Liver (tissue), 9 donors: ENCODE data around the gene RASA3. TPM values are rescaled to one million over a fixed set of nuclear protein-coding genes. Genes with fewer than 3 reads are reported as not detected.

Source experiments
- DNase-seq: peaks from one replicate; pipeline ENCODE4 v3.0.0-alpha.2; 2017; ENCODE audit warnings: low spot score
- H3K27ac ChIP-seq, 2 donors: one replicate each; pipeline ENCODE4 v1.7.0; 2013; ENCODE audit warnings: inconsistent platforms in 2 of 2, low read length in 2 of 2, control low read depth in 1 of 2, low read depth in 1 of 2, mild to moderate bottlenecking in 1 of 2
- H3K27me3 ChIP-seq, 4 donors: one replicate each; pipeline versions ENCODE4 v1.6.1 to v1.7.0; 2013; ENCODE audit warnings: low read length in 3 of 4, inconsistent platforms in 1 of 4, mild to moderate bottlenecking in 1 of 4, moderate library complexity in 1 of 4; ENCODE audit not compliant: control insufficient read depth in 4 of 4, insufficient read depth in 4 of 4
- H3K36me3 ChIP-seq, 4 donors: one replicate each; pipeline versions ENCODE4 v1.6.1 to v1.7.0; 2013; ENCODE audit warnings: low read length in 3 of 4, mild to moderate bottlenecking in 3 of 4, low read depth in 1 of 4, moderate library complexity in 1 of 4; ENCODE audit not compliant: control insufficient read depth in 4 of 4, insufficient read depth in 3 of 4
- H3K4me1 ChIP-seq, 4 donors: one replicate each; pipeline versions ENCODE4 v1.6.1 to v1.7.0; 2013; ENCODE audit warnings: low read length in 3 of 4, mild to moderate bottlenecking in 3 of 4, moderate library complexity in 1 of 4; ENCODE audit not compliant: control insufficient read depth in 4 of 4, insufficient read depth in 4 of 4
- H3K4me3 ChIP-seq, 3 donors: one replicate each; pipeline versions ENCODE4 v1.6.1 to v1.7.0; 2013; ENCODE audit warnings: low read length in 3 of 3, control low read depth in 1 of 3, low read depth in 1 of 3, mild to moderate bottlenecking in 1 of 3
- H3K9ac ChIP-seq, 2 donors: one replicate each; pipeline ENCODE4 v1.7.0; 2013; ENCODE audit warnings: low read length in 2 of 2, mild to moderate bottlenecking in 2 of 2, moderate library complexity in 2 of 2, control low read depth in 1 of 2, low read depth in 1 of 2
- H3K9me3 ChIP-seq, 4 donors: one replicate each; pipeline versions ENCODE4 v1.6.1 to v1.7.0; 2013; ENCODE audit warnings: low read length in 3 of 4; ENCODE audit not compliant: control insufficient read depth in 4 of 4
- ATF3 ChIP-seq: IDR thresholded peaks from 2 replicates; pipeline ENCODE4 v1.6.1; 2016; ENCODE audit warnings: antibody characterized with exemption
- EGR1 ChIP-seq, 2 donors: IDR thresholded peaks; 2 replicates each; pipeline ENCODE4 v1.6.1; 2016 to 2018; ENCODE audit warnings: antibody characterized with exemption in 2 of 2, low read depth in 2 of 2
- FOXA2 ChIP-seq: IDR thresholded peaks from 2 replicates; pipeline ENCODE4 v1.6.1; 2016; ENCODE audit warnings: antibody characterized with exemption
- JUND ChIP-seq, 2 donors: IDR thresholded peaks; 2 replicates each; pipeline ENCODE4 v1.6.1; 2016; ENCODE audit warnings: antibody characterized with exemption in 2 of 2
- MAX ChIP-seq: IDR thresholded peaks from 2 replicates; pipeline ENCODE4 v1.6.1; 2016; ENCODE audit warnings: antibody characterized with exemption
- REST ChIP-seq: IDR thresholded peaks from 2 replicates; pipeline ENCODE4 v1.6.1; 2016; ENCODE audit warnings: antibody characterized with exemption, mild to moderate bottlenecking
- RXRA ChIP-seq, 2 donors: IDR thresholded peaks; 2 replicates each; pipeline ENCODE4 v1.6.1; 2017 to 2018; ENCODE audit warnings: antibody characterized with exemption in 2 of 2, mild to moderate bottlenecking in 1 of 2
- SP1 ChIP-seq: IDR thresholded peaks from 2 replicates; pipeline ENCODE4 v1.6.1; 2018; ENCODE audit warnings: antibody characterized with exemption, mild to moderate bottlenecking
- YY1 ChIP-seq: IDR thresholded peaks from 2 replicates; pipeline ENCODE4 v1.6.1; 2016; ENCODE audit warnings: antibody characterized with exemption, mild to moderate bottlenecking
- WGBS: extraction: QIAGEN DNeasy Blood & Tissue Kit; methylation state at CpG from one replicate; pipeline ENCODE4 v1.1.7; 2013; 5-methylcytosine and 5-hydroxymethylcytosine counted together
- polyA plus RNA-seq, 2 donors: library from polyadenylated mRNA; stranded (reverse) in 1 of 2; unstranded in 1 of 2; fragments of 200-250 nt in 1 of 2; fragments of >200 nt in 1 of 2; fragmentation: Nextera tagmentation in 1 of 2; extraction: Ambion mirVana in 1 of 2; gene quantifications; one replicate each; pipeline versions ENCODE4 v1.2.1 to v1.2.3, GENCODE V29; 2013 to 2015
- total RNA-seq, 2 donors: library from RNA; depleted of rRNA; stranded (reverse); fragments of >200 nt; gene quantifications; one replicate each; pipeline ENCODE4 v1.2.3, GENCODE V29; 2014
- donor health status: healthy.
- donor health status: healthy.
- donor health status: healthy.
- donor health status: healthy.
- donor health status: healthy.

The RASA3 gene
- total and polyA plus RNA-seq, 4 donors = 0.64 to 5.9 (median 3.8) TPM

GRCh38 chr13:114016321-114017027, 115.9 kb downstream of the RASA3 start:
- Histone ChIP-seq H3K9me3 (no peaks in the 10 kb centered on the region), H3K4me1 (no peaks in the 10 kb centered on the region), H3K4me3 (no peak overlapping the region), H3K9ac (no peak overlapping the region), H3K36me3 (peaks cover 0 to 4% (median 0%) of the 10 kb centered on the region in 4 donors), H3K27ac (no peak overlapping the region), H3K27me3 (no peaks in the 10 kb centered on the region)
- DNase-seq = no peak
- 92% methylated on average over 30 of the region's 30 CpGs for WGBS
- TF ChIP-seq FOXA2 (no peak), MAX (no peak), SP1 (no peak), JUND (IDR thresholded peaks at IDR 0.05) (no peak), YY1 (no peak)

- H3K4me3 ChIP-seq = no peak overlapping the region
- peaks cover 0 to 4% (median 1%) of the 10 kb centered on the region in 4 donors for H3K36me3 ChIP-seq
These were observed 116.5 kb downstream of the RASA3 start for GRCh38 chr13:114015969-114016295.

More at GRCh38 chr13:114015969-114016295, 116.5 kb downstream of the RASA3 start:
- TF ChIP-seq EGR1 (IDR thresholded peaks at IDR 0.05; ENCODE audit: low read depth in 2 of 2) = no peak
- TF ChIP-seq ATF3 = no peak
- no peak for TF ChIP-seq REST
- no peak for TF ChIP-seq RXRA (IDR thresholded peaks at IDR 0.05)
- DNase-seq = no peak
- Histone ChIP-seq H3K9me3 (no peaks in the 10 kb centered on the region), H3K27ac (no peak overlapping the region), H3K4me1 (no peaks in the 10 kb centered on the region), H3K9ac (no peak overlapping the region), H3K27me3 (no peaks in the 10 kb centered on the region)
- WGBS = 92% methylated on average over 11 of the region's 11 CpGs
